ENCODE data around the gene RBBP6. TPM values are rescaled to one million over a fixed set of nuclear protein-coding genes. Genes with fewer than 3 reads are reported as not detected.

The RBBP6 gene
- total and polyA plus RNA-seq, 2 donors (not counting 3 experiments of a cell fraction or from before 2014, with no cell fraction given), result 16.8 to 52.1 TPM

DNA sequence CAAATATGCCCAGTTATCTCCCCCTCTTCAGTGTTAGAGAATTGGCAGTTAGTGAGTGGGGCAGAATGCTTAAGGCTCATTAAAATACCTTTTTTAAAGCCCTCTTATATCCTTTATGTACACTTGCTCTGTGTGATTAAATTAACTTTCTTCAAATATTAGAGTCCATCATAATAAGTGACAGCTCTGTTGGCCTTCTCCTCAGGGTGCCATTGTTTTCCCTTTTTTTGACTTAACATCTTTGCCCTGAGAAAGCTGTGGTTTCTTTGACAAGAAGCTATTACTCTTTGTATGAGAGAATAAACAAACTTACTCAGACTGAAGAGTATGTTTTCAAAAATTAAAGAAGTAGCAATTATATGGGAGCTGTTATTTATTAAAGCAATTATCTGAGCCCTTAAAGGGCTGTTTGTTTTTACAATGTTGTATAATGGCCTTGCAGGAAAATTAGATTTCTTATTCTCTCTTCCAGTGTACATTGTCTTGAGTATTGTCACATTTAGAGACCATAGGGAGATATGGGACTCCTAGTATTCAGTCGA lies 13.4 kb downstream of the RBBP6 start:
- no peak overlapping the region for H3K27ac ChIP-seq (ENCODE audit: insufficient read depth, low read depth, low read length)
- TF ChIP-seq POLR2A (IDR thresholded peaks at IDR 0.05; ENCODE audit: low read depth, low read length), result no peak
- intact Hi-C loops (cut with micrococcal nuclease) (no loop called here), dilution Hi-C loops (cut with MboI; ENCODE audit: extremely low pct_ligation_motif_present, low sequenced_read_pairs) (no loop called here)
- H3K79me2 ChIP-seq (ENCODE audit: control insufficient read depth, insufficient read depth, low read length), result peaks cover 47% of the 10 kb centered on the region
- ChIA-PET POLR2A (interaction anchor here (0.9 kb wide), 1 partner anchor 12 kb away, joined by 3 read pairs; no protein-coding TSS in a partner anchor), CTCF (interaction anchor here (1.9 to 3.9 kb wide), 2 partner anchors 9 to 36 kb away, joined by 6 to 23 read pairs; no protein-coding TSS in a partner anchor)
- no peaks in the 10 kb centered on the region for H3K27me3 ChIP-seq (ENCODE audit: control insufficient read depth in 2 of 2, insufficient read depth in 2 of 2, low read length in 2 of 2)
- no peaks in the 10 kb centered on the region for H3K9me1 ChIP-seq (replicated peaks; ENCODE audit: control insufficient read depth, extremely low read depth, insufficient read depth, low read length)
- peaks cover 11% of the 10 kb centered on the region for H3K4me1 ChIP-seq (ENCODE audit: control insufficient read depth, extremely low read depth, insufficient read depth, low read length)
- DNase-seq (ENCODE audit: low read depth, low spot score) (no peak), FAIRE-seq (no peak)
- no TSS peak for BruUV-seq (replicated peaks)
- H3K4me3 ChIP-seq (replicated peaks in 1 of 3; ENCODE audit: insufficient read depth in 1 of 3, low read depth in 1 of 3, low read length in 3 of 3), result no peak overlapping the region
- H4K20me1 ChIP-seq (replicated peaks; ENCODE audit: control insufficient read depth, extremely low read depth, insufficient read depth, low read length), result peaks cover 8% of the 10 kb centered on the region
- H3K4me2 ChIP-seq (ENCODE audit: insufficient read depth, low read length), result no peak overlapping the region
- no peak overlapping the region for H2AFZ ChIP-seq (ENCODE audit: low read depth, low read length)
- no peak overlapping the region for H3K9ac ChIP-seq (replicated peaks; ENCODE audit: extremely low read depth, insufficient read depth, low read length)
- peaks cover 5 to 23% of the 10 kb centered on the region in 2 experiments for H3K36me3 ChIP-seq (ENCODE audit: control insufficient read depth in 2 of 2, extremely low read depth in 1 of 2, insufficient read depth in 2 of 2, low read length in 2 of 2)
- H3K9me3 ChIP-seq (replicated peaks; ENCODE audit: control insufficient read depth, insufficient read depth, low read length), result no peaks in the 10 kb centered on the region

DNA sequence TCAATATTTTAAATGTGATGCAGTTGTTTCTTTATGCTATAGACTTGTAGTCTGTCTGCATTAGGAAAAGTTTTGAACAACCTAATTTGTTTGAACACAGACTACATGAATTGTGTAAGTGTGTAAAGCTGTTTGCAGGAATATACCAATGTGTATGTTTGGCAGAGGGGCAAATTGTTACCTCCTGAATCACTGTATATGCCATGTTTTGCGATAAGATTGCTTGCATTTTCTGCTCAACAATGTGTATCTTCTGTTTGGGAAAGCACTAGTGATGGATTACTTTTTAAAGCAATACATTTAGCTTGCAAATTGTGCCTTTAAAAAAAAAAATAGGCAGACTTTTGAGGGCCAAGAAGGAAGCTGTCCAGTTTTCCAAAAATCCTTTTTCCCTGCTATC lies 14.6 kb downstream of the RBBP6 start:
- FAIRE-seq (no peak), DNase-seq (ENCODE audit: low read depth, low spot score) (no peak)
- Histone ChIP-seq H3K9ac (replicated peaks; ENCODE audit: extremely low read depth, insufficient read depth, low read length) (no peak overlapping the region), H3K4me3 (replicated peaks in 1 of 3; ENCODE audit: insufficient read depth in 1 of 3, low read depth in 1 of 3, low read length in 3 of 3) (no peak overlapping the region), H3K4me2 (ENCODE audit: insufficient read depth, low read length) (no peak overlapping the region), H2AFZ (ENCODE audit: low read depth, low read length) (no peak overlapping the region), H3K27me3 (ENCODE audit: control insufficient read depth in 2 of 2, insufficient read depth in 2 of 2, low read length in 2 of 2) (no peaks in the 10 kb centered on the region), H3K36me3 (ENCODE audit: control insufficient read depth in 2 of 2, extremely low read depth in 1 of 2, insufficient read depth in 2 of 2, low read length in 2 of 2) (peaks cover 7 to 21% of the 10 kb centered on the region in 2 experiments), H3K79me2 (ENCODE audit: control insufficient read depth, insufficient read depth, low read length) (peaks cover 39% of the 10 kb centered on the region), H3K9me1 (replicated peaks; ENCODE audit: control insufficient read depth, extremely low read depth, insufficient read depth, low read length) (no peaks in the 10 kb centered on the region), H3K4me1 (ENCODE audit: control insufficient read depth, extremely low read depth, insufficient read depth, low read length) (peaks cover 12% of the 10 kb centered on the region), H3K9me3 (replicated peaks; ENCODE audit: control insufficient read depth, insufficient read depth, low read length) (no peaks in the 10 kb centered on the region), H4K20me1 (replicated peaks; ENCODE audit: control insufficient read depth, extremely low read depth, insufficient read depth, low read length) (peaks cover 7% of the 10 kb centered on the region), H3K27ac (ENCODE audit: insufficient read depth, low read depth, low read length) (no peak overlapping the region)
- TF ChIP-seq GATA2 (IDR thresholded peaks at IDR 0.05; ENCODE audit: insufficient read depth, insufficient read length, low read depth, low read length), result no peak
- TF ChIP-seq MYC (IDR thresholded peaks at IDR 0.05; ENCODE audit: low read depth, low read length), result no peak
- TF ChIP-seq EZH2 (IDR thresholded peaks at IDR 0.05; ENCODE audit: borderline replicate concordance, low read depth, low read length, severe bottlenecking), result no peak
- no peak for TF ChIP-seq JUN (IDR thresholded peaks at IDR 0.05; ENCODE audit: borderline replicate concordance, insufficient read depth, insufficient read length, low read depth)
- TF ChIP-seq POLR2A (IDR thresholded peaks at IDR 0.05; ENCODE audit: low read depth, low read length), result no peak
- TF ChIP-seq POLR2AphosphoS5 (IDR thresholded peaks at IDR 0.05; ENCODE audit: insufficient read depth, low read depth, low read length), result no peak
- no peak for TF ChIP-seq FOS (IDR thresholded peaks at IDR 0.05; ENCODE audit: borderline replicate concordance, insufficient read depth, low read length)
- TF ChIP-seq, protein P1, sequence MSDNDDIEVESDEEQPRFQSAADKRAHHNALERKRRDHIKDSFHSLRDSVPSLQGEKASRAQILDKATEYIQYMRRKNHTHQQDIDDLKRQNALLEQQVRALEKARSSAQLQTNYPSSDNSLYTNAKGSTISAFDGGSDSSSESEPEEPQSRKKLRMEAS (IDR thresholded peaks at IDR 0.05; ENCODE audit: insufficient read depth, insufficient read length), result no peak
- no peak for TF ChIP-seq CTCF (IDR thresholded peaks at IDR 0.05; ENCODE audit: extremely low read depth in 1 of 2, insufficient read depth in 1 of 2, low read depth in 1 of 2, low read length in 2 of 2)
- POLR2A ChIA-PET, result no interaction called here
- CTCF ChIA-PET, result interaction anchor here (1.2 to 3.9 kb wide), 3 partner anchors 12 to 38 kb away, joined by 3 to 23 read pairs (median 3); no protein-coding TSS in a partner anchor
- dilution Hi-C loops (cut with MboI; ENCODE audit: extremely low pct_ligation_motif_present, low sequenced_read_pairs) (no loop called here), intact Hi-C loops (cut with micrococcal nuclease) (no loop called here)
- no TSS peak for BruUV-seq (replicated peaks)

All from endothelial cell of umbilical vein (primary cell).